Progenitor cell of endocrine pancreas (in vitro differentiated cells): ENCODE data around the gene CDH11. TPM values are rescaled to one million over a fixed set of nuclear protein-coding genes. Genes with fewer than 3 reads are reported as not detected.

Experiments
- DNase-seq: peaks from one replicate; pipeline ENCODE4 v3.0.0; 2021; ENCODE audit warnings: low spot score; ENCODE audit not compliant: unreplicated experiment
- H3K27ac Mint-ChIP-seq: 2 replicates; pipeline ENCODE4 v1.8.0; 2021; ENCODE audit warnings: mild to moderate bottlenecking, moderate library complexity, mixed read lengths
- H3K27me3 Mint-ChIP-seq: 2 replicates; pipeline ENCODE4 v1.8.0; 2021; ENCODE audit warnings: mixed read lengths
- H3K36me3 Mint-ChIP-seq: 2 replicates; pipeline ENCODE4 v1.8.0; 2022; ENCODE audit warnings: mixed read lengths; ENCODE audit not compliant: insufficient read depth
- H3K4me1 Mint-ChIP-seq: 2 replicates; pipeline ENCODE4 v1.8.0; 2021; ENCODE audit warnings: low read depth, mixed read lengths
- H3K4me3 Mint-ChIP-seq: 2 replicates; pipeline ENCODE4 v1.8.0; 2021; ENCODE audit warnings: low read depth, mild to moderate bottlenecking, moderate library complexity, mixed read lengths
- H3K9me3 Mint-ChIP-seq: 2 replicates; pipeline ENCODE4 v1.8.0; 2021; ENCODE audit warnings: low read depth, mixed read lengths
- CTCF ChIP-seq: fragments of 200-600 bp; sonication (generic); IDR thresholded peaks from one replicate; pipeline ENCODE4 v1.5.0; 2021; ENCODE audit warnings: antibody characterized with exemption, mild to moderate bottlenecking; ENCODE audit not compliant: unreplicated experiment
- total RNA-seq: library from RNA; stranded (reverse); gene quantifications from 2 replicates; pipeline ENCODE4 v1.2.1, GENCODE V29; 2021

Gene CDH11
- total RNA-seq, 1 donor from 2014 or later = 6.0 TPM

- Mint-ChIP-seq H3K4me3 (no peak overlapping the region), H3K9me3 (no peaks in the 10 kb centered on the region), H3K27me3 (no peaks in the 10 kb centered on the region), H3K4me1 (peaks cover 2% of the 10 kb centered on the region), H3K27ac (no peak overlapping the region), H3K36me3 (no peaks in the 10 kb centered on the region)
- no peak for DNase-seq
- no peak for TF ChIP-seq CTCF
Observed at GRCh38 chr16:65044873-65045272, 77.0 kb downstream of the CDH11 start.

GRCh38 chr16:65044026-65044425, 77.8 kb downstream of the CDH11 start:
- no peak overlapping the region for H3K4me3 Mint-ChIP-seq
- TF ChIP-seq CTCF = no peak
- peaks cover 2% of the 10 kb centered on the region for H3K4me1 Mint-ChIP-seq
- H3K27me3 Mint-ChIP-seq = no peaks in the 10 kb centered on the region
- H3K27ac Mint-ChIP-seq = no peak overlapping the region
- no peaks in the 10 kb centered on the region for H3K36me3 Mint-ChIP-seq
- H3K9me3 Mint-ChIP-seq = no peaks in the 10 kb centered on the region
- no peak for DNase-seq

- H3K9me3 Mint-ChIP-seq = no peaks in the 10 kb centered on the region
- no peak overlapping the region for H3K27ac Mint-ChIP-seq
- peaks cover 9% of the 10 kb centered on the region for H3K27me3 Mint-ChIP-seq
- H3K4me3 Mint-ChIP-seq = no peak overlapping the region
- no peak for TF ChIP-seq CTCF
- DNase-seq = no peak
- H3K4me1 Mint-ChIP-seq = peaks cover 2% of the 10 kb centered on the region
- no peaks in the 10 kb centered on the region for H3K36me3 Mint-ChIP-seq
Observed at GRCh38 chr16:65042438-65043365, 79.2 kb downstream of the CDH11 start.

GRCh38 chr16:65041667-65042066, 80.2 kb downstream of the CDH11 start:
- Mint-ChIP-seq H3K27ac (no peak overlapping the region), H3K9me3 (no peaks in the 10 kb centered on the region), H3K4me1 (peaks cover 3% of the 10 kb centered on the region), H3K27me3 (peaks cover 16% of the 10 kb centered on the region), H3K36me3 (no peaks in the 10 kb centered on the region), H3K4me3 (no peak overlapping the region)
- no peak for DNase-seq
- TF ChIP-seq CTCF = no peak

GRCh38 chr16:65038100-65038499, 83.8 kb downstream of the CDH11 start:
- Mint-ChIP-seq H3K27ac (no peak overlapping the region), H3K4me3 (no peak overlapping the region)
- no peak for DNase-seq

More at GRCh38 chr16:65038100-65038499, 83.8 kb downstream of the CDH11 start:
- Mint-ChIP-seq H3K4me1 (peaks cover 3% of the 10 kb centered on the region), H3K9me3 (no peaks in the 10 kb centered on the region), H3K36me3 (no peaks in the 10 kb centered on the region), H3K27me3 (peaks cover 16% of the 10 kb centered on the region)
- no peak for TF ChIP-seq CTCF
